Peyer's patch (tissue), 4 donors: Measurements from ENCODE around the gene TOX2.

Experiments used
- CTCF ChIP-seq, 6 experiments: fragments of 450-650 bp in 4 of 6; fragments of 200-600 bp in 2 of 6; sonication (generic) in 1 of 6; IDR thresholded peaks; one replicate each; pipeline ENCODE4 v1.5.1; 2017 to 2019; ENCODE audit warnings: antibody characterized with exemption in 6 of 6, mild to moderate bottlenecking in 3 of 6, moderate library complexity in 1 of 6
- POLR2A ChIP-seq, 2 donors: fragments of 450-650 bp; IDR thresholded peaks; one replicate each; pipeline ENCODE4 v1.5.1; 2017; ENCODE audit warnings: antibody characterized with exemption in 2 of 2, mild to moderate bottlenecking in 2 of 2, moderate library complexity in 2 of 2

GRCh38 chr20:43963233-43963632, 48.6 kb downstream of the TOX2 start:
- TF ChIP-seq CTCF (IDR thresholded peaks at IDR 0.05) = no peak
- TF ChIP-seq POLR2A (IDR thresholded peaks at IDR 0.05) = no peak
